ENCODE results near the gene CADPS. TPM values are rescaled to one million over a fixed set of nuclear protein-coding genes. Genes with fewer than 3 reads are reported as not detected.

The CADPS gene
- total RNA-seq, 3 donors from 2014 or later (not counting 1 experiment from before 2014, with no cell fraction given), result not detected

DNA sequence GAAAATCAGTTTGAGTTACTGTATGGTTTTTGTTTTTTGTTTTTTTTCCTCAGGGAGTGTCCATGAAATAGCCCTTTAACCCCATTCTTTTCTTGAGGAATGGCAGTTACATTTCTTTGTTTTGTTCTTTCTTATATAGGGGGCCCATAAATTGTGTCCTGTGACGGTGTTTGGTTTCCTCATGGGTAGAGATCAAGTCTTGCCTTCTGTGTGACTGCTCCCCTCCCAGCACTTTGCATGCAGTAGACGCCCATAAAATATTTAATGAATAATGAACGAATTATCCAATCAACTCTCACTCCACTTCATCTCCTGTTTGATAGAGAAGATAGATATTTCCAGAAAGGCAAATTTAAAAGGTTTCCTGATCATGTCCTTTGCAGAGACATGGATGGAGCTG lies 78.1 kb downstream of the CADPS start:
- Histone ChIP-seq H3K9me3 (ENCODE audit: control insufficient read depth, insufficient read depth, low read length) (no peaks in the 10 kb centered on the region), H3K27me3 (ENCODE audit: control insufficient read depth, insufficient read depth, low read length) (no peaks in the 10 kb centered on the region), H3K27ac (ENCODE audit: low read length) (no peak overlapping the region), H3K36me3 (ENCODE audit: control insufficient read depth, insufficient read depth, low read length) (no peaks in the 10 kb centered on the region), H3K4me1 (ENCODE audit: control insufficient read depth, insufficient read depth, low read length) (no peaks in the 10 kb centered on the region), H3K4me3 (ENCODE audit: low read length) (no peak overlapping the region)
- no peaks in the 10 kb centered on the region for H3K36me3 Mint-ChIP-seq
- H3K27me3 Mint-ChIP-seq (ENCODE audit: low read depth in 2 of 2), result no peaks in the 10 kb centered on the region
- DNase-seq (no peak), ATAC-seq (no peak)
- intact Hi-C loops (cut with micrococcal nuclease), result no loop called here
- peaks cover 2 to 10% of the 10 kb centered on the region in 2 donors for H3K9me3 Mint-ChIP-seq
- no peak overlapping the region for H3K4me3 Mint-ChIP-seq
- WGBS (ENCODE audit: insufficient coverage), result no CpG with 5 or more reads among the region's 3 CpGs
- TF ChIP-seq, protein P1, sequence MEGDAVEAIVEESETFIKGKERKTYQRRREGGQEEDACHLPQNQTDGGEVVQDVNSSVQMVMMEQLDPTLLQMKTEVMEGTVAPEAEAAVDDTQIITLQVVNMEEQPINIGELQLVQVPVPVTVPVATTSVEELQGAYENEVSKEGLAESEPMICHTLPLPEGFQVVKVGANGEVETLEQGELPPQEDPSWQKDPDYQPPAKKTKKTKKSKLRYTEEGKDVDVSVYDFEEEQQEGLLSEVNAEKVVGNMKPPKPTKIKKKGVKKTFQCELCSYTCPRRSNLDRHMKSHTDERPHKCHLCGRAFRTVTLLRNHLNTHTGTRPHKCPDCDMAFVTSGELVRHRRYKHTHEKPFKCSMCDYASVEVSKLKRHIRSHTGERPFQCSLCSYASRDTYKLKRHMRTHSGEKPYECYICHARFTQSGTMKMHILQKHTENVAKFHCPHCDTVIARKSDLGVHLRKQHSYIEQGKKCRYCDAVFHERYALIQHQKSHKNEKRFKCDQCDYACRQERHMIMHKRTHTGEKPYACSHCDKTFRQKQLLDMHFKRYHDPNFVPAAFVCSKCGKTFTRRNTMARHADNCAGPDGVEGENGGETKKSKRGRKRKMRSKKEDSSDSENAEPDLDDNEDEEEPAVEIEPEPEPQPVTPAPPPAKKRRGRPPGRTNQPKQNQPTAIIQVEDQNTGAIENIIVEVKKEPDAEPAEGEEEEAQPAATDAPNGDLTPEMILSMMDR (IDR thresholded peaks at IDR 0.05), result no peak
- no peak overlapping the region for H3K27ac Mint-ChIP-seq
- no peaks in the 10 kb centered on the region for H3K4me1 Mint-ChIP-seq

DNA sequence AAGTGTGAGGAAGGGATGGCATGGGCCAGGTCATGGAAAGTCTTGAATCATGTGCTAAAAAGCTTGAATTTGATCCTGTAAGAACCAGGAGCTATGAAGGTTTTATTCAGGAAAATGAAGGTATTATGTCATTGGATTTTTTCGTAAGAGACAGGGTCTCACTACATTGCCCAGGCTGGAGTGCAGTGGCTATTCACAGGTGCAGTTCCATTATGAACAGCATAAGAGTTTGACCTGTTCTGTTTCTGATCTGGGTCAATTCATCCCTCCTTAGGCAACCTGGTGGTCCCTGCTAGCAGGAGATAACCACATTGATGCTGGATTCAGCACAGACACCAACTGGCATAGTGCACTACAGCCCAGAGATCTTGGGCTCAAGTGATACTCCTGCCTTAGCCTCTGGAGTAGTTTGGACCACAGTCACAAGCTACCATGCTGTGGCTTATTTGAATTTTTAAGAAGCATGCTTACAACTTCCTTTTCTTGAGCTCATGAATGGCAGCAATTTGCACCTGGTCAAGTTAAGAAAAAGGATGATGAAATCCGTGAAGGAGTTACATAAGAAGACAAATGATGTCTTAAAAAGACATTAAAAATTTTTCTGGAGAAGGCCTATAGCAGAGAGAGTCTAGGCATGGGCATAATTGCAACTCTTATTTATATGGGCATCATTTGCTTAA lies 79.1 kb downstream of the CADPS start:
- Histone ChIP-seq H3K4me1 (ENCODE audit: control insufficient read depth, insufficient read depth, low read length) (no peaks in the 10 kb centered on the region), H3K36me3 (ENCODE audit: control insufficient read depth, insufficient read depth, low read length) (no peaks in the 10 kb centered on the region), H3K4me3 (ENCODE audit: low read length) (no peak overlapping the region), H3K27ac (ENCODE audit: low read length) (no peak overlapping the region), H3K27me3 (ENCODE audit: control insufficient read depth, insufficient read depth, low read length) (no peaks in the 10 kb centered on the region), H3K9me3 (ENCODE audit: control insufficient read depth, insufficient read depth, low read length) (no peaks in the 10 kb centered on the region)
- Mint-ChIP-seq H3K27me3 (ENCODE audit: low read depth in 2 of 2) (no peaks in the 10 kb centered on the region), H3K36me3 (no peaks in the 10 kb centered on the region), H3K27ac (no peak overlapping the region), H3K9me3 (peaks cover 2 to 10% of the 10 kb centered on the region in 2 donors), H3K4me1 (no peaks in the 10 kb centered on the region), H3K4me3 (no peak overlapping the region)
- intact Hi-C loops (cut with micrococcal nuclease), result no loop called here
- DNase-seq (no peak), ATAC-seq (no peak)
- 70% methylated on average over 2 of the region's 2 CpGs for WGBS (ENCODE audit: insufficient coverage)
- TF ChIP-seq, protein P1 (IDR thresholded peaks at IDR 0.05), result no peak

DNA sequence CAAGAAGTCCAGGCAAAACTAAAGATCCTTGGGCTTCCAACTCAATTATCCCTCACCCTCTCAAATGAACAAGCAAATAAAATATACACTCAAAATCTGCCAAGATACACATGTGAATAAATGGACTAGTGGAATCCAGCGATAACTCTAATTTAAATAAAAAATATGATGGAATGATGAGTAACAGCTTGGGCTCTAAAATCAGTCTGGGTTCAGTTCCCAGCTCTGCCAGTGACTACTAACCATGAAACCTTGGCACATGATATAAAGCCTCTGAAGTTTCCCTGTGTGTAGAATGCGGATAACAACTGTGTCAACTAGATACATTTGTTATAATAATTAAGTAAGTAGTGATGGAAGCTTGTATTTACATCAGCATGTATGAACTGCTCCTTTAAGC lies 81.3 kb downstream of the CADPS start:
- intact Hi-C loops (cut with micrococcal nuclease), result no loop called here
- Mint-ChIP-seq H3K9me3 (peaks cover 2 to 10% of the 10 kb centered on the region in 2 donors), H3K27me3 (ENCODE audit: low read depth in 2 of 2) (no peaks in the 10 kb centered on the region), H3K36me3 (no peaks in the 10 kb centered on the region), H3K4me3 (no peak overlapping the region), H3K4me1 (no peaks in the 10 kb centered on the region), H3K27ac (no peak overlapping the region)
- Histone ChIP-seq H3K27me3 (ENCODE audit: control insufficient read depth, insufficient read depth, low read length) (no peaks in the 10 kb centered on the region), H3K4me1 (ENCODE audit: control insufficient read depth, insufficient read depth, low read length) (no peaks in the 10 kb centered on the region), H3K27ac (ENCODE audit: low read length) (no peak overlapping the region), H3K36me3 (ENCODE audit: control insufficient read depth, insufficient read depth, low read length) (no peaks in the 10 kb centered on the region), H3K9me3 (ENCODE audit: control insufficient read depth, insufficient read depth, low read length) (no peaks in the 10 kb centered on the region), H3K4me3 (ENCODE audit: low read length) (no peak overlapping the region)
- 100% methylated on average over 2 of the region's 2 CpGs for WGBS (ENCODE audit: insufficient coverage)
- DNase-seq (no peak), ATAC-seq (no peak)
- TF ChIP-seq, protein P1 (IDR thresholded peaks at IDR 0.05), result no peak

DNA sequence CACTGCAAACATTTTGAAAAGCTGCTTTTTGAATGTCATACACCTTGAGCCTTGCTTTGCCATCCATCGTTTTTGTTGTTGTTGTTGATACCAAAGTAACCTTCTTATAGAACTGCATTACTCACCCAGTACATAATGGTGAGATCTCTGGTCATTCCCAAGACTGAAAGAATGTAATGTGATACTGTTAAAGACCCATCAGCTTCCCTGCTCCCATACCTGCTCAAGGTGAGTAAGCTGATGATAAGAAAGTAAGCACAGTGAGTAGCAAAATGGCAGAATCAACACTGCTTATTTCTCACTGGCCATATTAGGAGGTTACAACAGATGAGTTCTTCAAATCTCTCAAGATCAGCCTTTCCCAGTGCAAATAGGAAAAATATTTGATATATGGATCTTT lies 89.8 kb downstream of the CADPS start:
- H3K4me1 Mint-ChIP-seq, result no peaks in the 10 kb centered on the region
- WGBS (ENCODE audit: insufficient coverage), result 86% methylated on average over 1 of the region's 1 CpG
- H3K36me3 ChIP-seq (ENCODE audit: control insufficient read depth, insufficient read depth, low read length), result no peaks in the 10 kb centered on the region
- peaks cover 5% of the 10 kb centered on the region for H3K9me3 ChIP-seq (ENCODE audit: control insufficient read depth, insufficient read depth, low read length)
- H3K27ac Mint-ChIP-seq, result no peak overlapping the region
- DNase-seq (no peak), ATAC-seq (no peak)
- H3K27me3 ChIP-seq (ENCODE audit: control insufficient read depth, insufficient read depth, low read length), result no peaks in the 10 kb centered on the region
- H3K27ac ChIP-seq (ENCODE audit: low read length), result no peak overlapping the region
- H3K4me1 ChIP-seq (ENCODE audit: control insufficient read depth, insufficient read depth, low read length), result no peaks in the 10 kb centered on the region
- intact Hi-C loops (cut with micrococcal nuclease), result no loop called here
- H3K4me3 Mint-ChIP-seq, result no peak overlapping the region
- no peak overlapping the region for H3K4me3 ChIP-seq (ENCODE audit: low read length)
- no peaks in the 10 kb centered on the region for H3K27me3 Mint-ChIP-seq (ENCODE audit: low read depth in 2 of 2)
- TF ChIP-seq, protein P1 (IDR thresholded peaks at IDR 0.05), result no peak
- H3K9me3 Mint-ChIP-seq, result peaks cover 2 to 3% of the 10 kb centered on the region in 2 donors
- H3K36me3 Mint-ChIP-seq, result no peaks in the 10 kb centered on the region

Data from natural killer cell (primary cell).